ENCODE results near the gene SERTM2. TPM values are rescaled to one million over a fixed set of nuclear protein-coding genes. Genes with fewer than 3 reads are reported as not detected.

SERTM2 gene
- total and polyA plus RNA-seq, 2 of the 8 experiments (the other 6 are each of a cell fraction or from before 2014, with no cell fraction given): 0.45 to 0.58 TPM

DNA sequence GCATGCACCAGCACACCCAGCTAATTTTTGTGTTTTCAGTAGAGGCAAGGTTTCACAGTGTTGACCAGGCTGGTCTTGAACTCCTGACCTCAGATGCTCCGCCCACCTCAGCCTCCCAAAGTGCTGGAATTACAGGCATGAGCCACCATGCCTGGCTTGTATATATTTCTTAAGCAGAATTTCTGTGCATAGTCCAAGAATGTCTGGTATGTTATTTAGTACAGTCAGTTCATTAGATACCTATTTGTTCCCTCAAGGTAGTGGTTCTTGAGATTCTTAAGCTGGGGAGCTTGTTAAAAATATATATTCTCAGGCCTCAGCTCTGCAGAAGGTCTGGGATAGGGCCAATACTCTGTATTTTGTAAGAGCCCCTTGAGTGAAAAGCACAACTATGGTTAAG is 4.6 kb upstream of the SERTM2 start:
- Histone ChIP-seq H3K56ac (replicated peaks; ENCODE audit: insufficient read length, low read depth, low read length) (no peak overlapping the region), H3K27me3 (replicated peaks in 1 of 4; ENCODE audit: control insufficient read depth in 3 of 4, extremely low read depth in 1 of 4, insufficient read depth in 3 of 4, low read length in 3 of 4) (no peaks in the 10 kb centered on the region)

More for the DNA sequence above, 4.6 kb upstream of the SERTM2 start:
- Histone ChIP-seq H2AFZ (ENCODE audit: low read length) (no peak overlapping the region), H3K4me1 (replicated peaks in 1 of 4; ENCODE audit: control insufficient read depth in 3 of 4, insufficient read depth in 4 of 4, low read length in 3 of 4) (peaks cover 0 to 3% (median 0%) of the 10 kb centered on the region in 4 experiments; a peak in 2 of 7 replicates), H2BK120ac (replicated peaks; ENCODE audit: low read depth, low read length) (no peak overlapping the region), H3K79me1 (ENCODE audit: low read depth, low read length) (no peaks in the 10 kb centered on the region), H3K4ac (replicated peaks; ENCODE audit: insufficient read length, low read depth, low read length) (no peak overlapping the region), H3K36me3 (ENCODE audit: control insufficient read depth in 2 of 4, insufficient read depth in 4 of 4, low read length in 3 of 4) (no peaks in the 10 kb centered on the region), H2BK5ac (ENCODE audit: low read depth, low read length) (no peak overlapping the region), H2BK12ac (ENCODE audit: low read depth, low read length) (no peak overlapping the region), H3K9me3 (ENCODE audit: insufficient read depth in 2 of 2, low read depth in 1 of 2, low read length in 1 of 2) (no peaks in the 10 kb centered on the region), H3K14ac (ENCODE audit: insufficient read length) (no peak overlapping the region), H4K20me1 (replicated peaks in 1 of 2; ENCODE audit: control insufficient read depth in 1 of 2, insufficient read depth in 2 of 2, low read length in 2 of 2) (no peaks in the 10 kb centered on the region), H4K5ac (ENCODE audit: insufficient read length, low read depth, low read length) (no peak overlapping the region), H4K91ac (replicated peaks; ENCODE audit: insufficient read length, low read length) (no peak overlapping the region), H3K27ac (ENCODE audit: low read depth, low read length) (no peak overlapping the region), H3K4me2 (ENCODE audit: insufficient read depth in 1 of 2, low read depth in 2 of 2, low read length in 2 of 2) (no peak overlapping the region), H3K9ac (replicated peaks in 1 of 4; ENCODE audit: extremely low read depth in 1 of 4, low read depth in 3 of 4, low read length in 3 of 4) (no peak overlapping the region), H2BK20ac (ENCODE audit: low read length) (no peak overlapping the region), H4K8ac (ENCODE audit: extremely low read depth, insufficient read depth, low read length) (no peak overlapping the region), H3K79me2 (ENCODE audit: control insufficient read depth in 1 of 2, insufficient read depth in 2 of 2, low read length in 2 of 2) (no peaks in the 10 kb centered on the region), H3K23me2 (ENCODE audit: low read depth, low read length) (no peaks in the 10 kb centered on the region), H2AK5ac (ENCODE audit: low read depth, low read length) (no peak overlapping the region), H3K18ac (ENCODE audit: extremely low read depth, low read length) (no peak overlapping the region), H2BK15ac (ENCODE audit: low read length) (no peak overlapping the region), H3K4me3 (ENCODE audit: extremely low read depth in 1 of 4, insufficient read depth in 2 of 4, low read depth in 3 of 4, low read length in 4 of 4) (no peak overlapping the region), H3K23ac (ENCODE audit: insufficient read length) (no peak overlapping the region)
- no peak for DNase-seq (ENCODE audit: low read depth in 1 of 2, low spot score in 2 of 2)
- POLR2A ChIA-PET (ENCODE audit: partially characterized antibody): no interaction called here
- 100% methylated on average over 1 of the region's 1 CpG; no CpG with 5 or more reads in 1 of the 2 experiments for WGBS, 2 experiments (ENCODE audit: extremely low coverage in 1 of 2, insufficient coverage in 1 of 2, insufficient read length in 1 of 2, insufficient replicate concordance in 2 of 2, low coverage in 1 of 2, low lambda C conversion rate in 2 of 2, missing lambda C conversion rate in 1 of 2)
- no peak for TF ChIP-seq BRCA1 (IDR thresholded peaks at IDR 0.05; ENCODE audit: low read depth, low read length)
- no peak for TF ChIP-seq CHD2 (IDR thresholded peaks at IDR 0.05; ENCODE audit: low read length)
- no peak for TF ChIP-seq EP300 (IDR thresholded peaks at IDR 0.05; ENCODE audit: borderline replicate concordance in 1 of 2, low read depth in 2 of 2, low read length in 2 of 2)
- no peak for TF ChIP-seq SRF (IDR thresholded peaks at IDR 0.05; ENCODE audit: low read depth, low read length)
- no peak for TF ChIP-seq JUND (IDR thresholded peaks at IDR 0.05; ENCODE audit: low read length)
- TF ChIP-seq, protein P1, sequence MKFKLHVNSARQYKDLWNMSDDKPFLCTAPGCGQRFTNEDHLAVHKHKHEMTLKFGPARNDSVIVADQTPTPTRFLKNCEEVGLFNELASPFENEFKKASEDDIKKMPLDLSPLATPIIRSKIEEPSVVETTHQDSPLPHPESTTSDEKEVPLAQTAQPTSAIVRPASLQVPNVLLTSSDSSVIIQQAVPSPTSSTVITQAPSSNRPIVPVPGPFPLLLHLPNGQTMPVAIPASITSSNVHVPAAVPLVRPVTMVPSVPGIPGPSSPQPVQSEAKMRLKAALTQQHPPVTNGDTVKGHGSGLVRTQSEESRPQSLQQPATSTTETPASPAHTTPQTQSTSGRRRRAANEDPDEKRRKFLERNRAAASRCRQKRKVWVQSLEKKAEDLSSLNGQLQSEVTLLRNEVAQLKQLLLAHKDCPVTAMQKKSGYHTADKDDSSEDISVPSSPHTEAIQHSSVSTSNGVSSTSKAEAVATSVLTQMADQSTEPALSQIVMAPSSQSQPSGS (IDR thresholded peaks at IDR 0.05; ENCODE audit: low read length): no peak
- no peak for TF ChIP-seq RXRA (IDR thresholded peaks at IDR 0.05; ENCODE audit: insufficient read depth, low read depth, low read length)
- TF ChIP-seq PHF8 (conservative IDR thresholded peaks at IDR 0.05; ENCODE audit: low read depth, low read length): no peak
- TF ChIP-seq, protein P2, sequence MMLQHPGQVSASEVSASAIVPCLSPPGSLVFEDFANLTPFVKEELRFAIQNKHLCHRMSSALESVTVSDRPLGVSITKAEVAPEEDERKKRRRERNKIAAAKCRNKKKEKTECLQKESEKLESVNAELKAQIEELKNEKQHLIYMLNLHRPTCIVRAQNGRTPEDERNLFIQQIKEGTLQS (IDR thresholded peaks at IDR 0.05; ENCODE audit: insufficient read depth, low read depth, low read length): no peak
- no peak for TF ChIP-seq JUN (IDR thresholded peaks at IDR 0.05; ENCODE audit: low read depth, low read length)
- no peak for TF ChIP-seq ASH2L (IDR thresholded peaks at IDR 0.05; ENCODE audit: low read length)
- no peak for FAIRE-seq
- CTCF ChIA-PET (ENCODE audit: partially characterized antibody): no interaction called here
